Measurements from ENCODE around the gene RAB44. TPM values are rescaled to one million over a fixed set of nuclear protein-coding genes. Genes with fewer than 3 reads are reported as not detected.

RAB44 gene
- total RNA-seq, 4 donors from 2014 or later, result 0.10 to 0.65 (median 0.26) TPM

GRCh38 chr6:36766399-36766945 lies 68.8 kb downstream of the RAB44 start:
- TF ChIP-seq CTCF (IDR thresholded peaks at IDR 0.05), result no peak
- TF ChIP-seq POLR2A (IDR thresholded peaks at IDR 0.05), result no peak
- DNase-seq (ENCODE audit: low spot score in 2 of 2), result no peak
- intact Hi-C loops (cut with DNase I; ENCODE audit: low total_unique reads), result no loop called here
- no peak overlapping the region for H3K4me3 ChIP-seq (ENCODE audit: low read depth, poor library complexity, severe bottlenecking)
- WGBS, 2 donors, result 87 to 90% methylated on average over 10 of the region's 10 CpGs

- TF ChIP-seq POLR2A (IDR thresholded peaks at IDR 0.05) (no peak), CTCF (IDR thresholded peaks at IDR 0.05) (no peak)
- H3K4me3 ChIP-seq (ENCODE audit: low read depth, poor library complexity, severe bottlenecking), result no peak overlapping the region
- DNase-seq (ENCODE audit: low spot score in 2 of 2), result no peak
- intact Hi-C loops (cut with DNase I; ENCODE audit: low total_unique reads), result no loop called here
- 68 to 69% methylated on average over 7 of the region's 7 CpGs for WGBS, 2 donors
Measured at GRCh38 chr6:36769183-36769675, 71.6 kb downstream of the RAB44 start.

- TF ChIP-seq POLR2A (IDR thresholded peaks at IDR 0.05) (no peak), CTCF (IDR thresholded peaks at IDR 0.05) (no peak)
- intact Hi-C loops (cut with DNase I; ENCODE audit: low total_unique reads), result loop anchor here (5.0 kb wide), 2 partner anchors 77 to 247 kb away; no protein-coding TSS in a partner anchor
- no peak overlapping the region for H3K4me3 ChIP-seq (ENCODE audit: low read depth, poor library complexity, severe bottlenecking)
- DNase-seq (ENCODE audit: low spot score in 2 of 2), result no peak
- WGBS, 2 donors, result 69 to 75% methylated on average over 18 of the region's 18 CpGs
Measured at GRCh38 chr6:36769676-36770499, 72.3 kb downstream of the RAB44 start.

GRCh38 chr6:36771145-36771544 lies 73.5 kb downstream of the RAB44 start:
- 84 to 97% methylated on average over 2 of the region's 2 CpGs for WGBS, 2 donors
- TF ChIP-seq POLR2A (IDR thresholded peaks at IDR 0.05), result no peak
- TF ChIP-seq CTCF (IDR thresholded peaks at IDR 0.05), result no peak
- DNase-seq (ENCODE audit: low spot score in 2 of 2), result no peak
- no peak overlapping the region for H3K4me3 ChIP-seq (ENCODE audit: low read depth, poor library complexity, severe bottlenecking)
- intact Hi-C loops (cut with DNase I; ENCODE audit: low total_unique reads), result loop anchor here (5.0 kb wide), 2 partner anchors 76 to 246 kb away; no protein-coding TSS in a partner anchor

DNA sequence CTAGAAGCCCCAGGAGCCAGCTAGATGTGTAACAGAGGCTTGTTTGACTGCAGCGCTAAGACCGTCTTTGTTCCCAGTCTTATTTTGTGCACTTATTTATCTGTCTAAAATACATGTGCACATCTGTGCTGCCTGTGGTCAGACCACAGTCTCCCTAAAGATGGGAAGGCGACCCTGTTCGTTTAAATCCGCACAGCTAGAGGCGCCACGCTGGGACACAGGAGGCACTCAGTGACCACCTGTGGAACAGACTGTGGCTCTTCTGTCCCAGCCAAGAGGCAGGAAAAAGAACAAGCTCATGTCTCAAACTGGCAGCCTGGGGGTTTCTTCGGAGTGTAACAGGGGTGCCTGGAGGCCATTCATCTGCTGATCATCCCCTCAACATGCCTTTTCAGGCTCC lies 74.8 kb downstream of the RAB44 start:
- TF ChIP-seq POLR2A (IDR thresholded peaks at IDR 0.05), result no peak
- no peak for TF ChIP-seq CTCF (IDR thresholded peaks at IDR 0.05)
- intact Hi-C loops (cut with DNase I; ENCODE audit: low total_unique reads), result loop anchor here (5.0 kb wide), 2 partner anchors 75 to 245 kb away; no protein-coding TSS in a partner anchor
- WGBS, 2 donors, result 85 to 87% methylated on average over 8 of the region's 8 CpGs

More for the DNA sequence above, 74.8 kb downstream of the RAB44 start:
- DNase-seq (ENCODE audit: low spot score in 2 of 2), result no peak
- no peak overlapping the region for H3K4me3 ChIP-seq (ENCODE audit: low read depth, poor library complexity, severe bottlenecking)

All from lower leg skin (tissue), 4 donors.